ENCODE data around the gene MT1E.

The MT1E gene

DNA sequence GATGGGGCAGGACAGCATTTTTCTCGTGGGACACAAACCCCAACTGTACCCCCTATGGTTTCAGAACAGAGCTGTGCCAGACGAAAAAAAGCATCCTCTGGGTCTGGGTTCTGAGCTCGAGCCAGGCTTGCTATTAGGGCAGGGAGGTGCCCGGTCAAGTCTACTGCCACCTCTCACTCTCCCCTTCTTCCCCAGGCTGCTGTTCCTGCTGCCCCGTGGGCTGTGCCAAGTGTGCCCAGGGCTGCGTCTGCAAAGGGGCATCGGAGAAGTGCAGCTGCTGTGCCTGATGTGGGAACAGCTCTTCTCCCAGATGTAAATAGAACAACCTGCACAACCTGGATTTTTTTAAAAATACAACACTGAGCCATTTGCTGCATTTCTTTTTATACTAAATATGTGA lies 1.1 kb downstream of the MT1E start:
- DNase-seq (ENCODE audit: low read depth in 2 of 2): no peak

DNA sequence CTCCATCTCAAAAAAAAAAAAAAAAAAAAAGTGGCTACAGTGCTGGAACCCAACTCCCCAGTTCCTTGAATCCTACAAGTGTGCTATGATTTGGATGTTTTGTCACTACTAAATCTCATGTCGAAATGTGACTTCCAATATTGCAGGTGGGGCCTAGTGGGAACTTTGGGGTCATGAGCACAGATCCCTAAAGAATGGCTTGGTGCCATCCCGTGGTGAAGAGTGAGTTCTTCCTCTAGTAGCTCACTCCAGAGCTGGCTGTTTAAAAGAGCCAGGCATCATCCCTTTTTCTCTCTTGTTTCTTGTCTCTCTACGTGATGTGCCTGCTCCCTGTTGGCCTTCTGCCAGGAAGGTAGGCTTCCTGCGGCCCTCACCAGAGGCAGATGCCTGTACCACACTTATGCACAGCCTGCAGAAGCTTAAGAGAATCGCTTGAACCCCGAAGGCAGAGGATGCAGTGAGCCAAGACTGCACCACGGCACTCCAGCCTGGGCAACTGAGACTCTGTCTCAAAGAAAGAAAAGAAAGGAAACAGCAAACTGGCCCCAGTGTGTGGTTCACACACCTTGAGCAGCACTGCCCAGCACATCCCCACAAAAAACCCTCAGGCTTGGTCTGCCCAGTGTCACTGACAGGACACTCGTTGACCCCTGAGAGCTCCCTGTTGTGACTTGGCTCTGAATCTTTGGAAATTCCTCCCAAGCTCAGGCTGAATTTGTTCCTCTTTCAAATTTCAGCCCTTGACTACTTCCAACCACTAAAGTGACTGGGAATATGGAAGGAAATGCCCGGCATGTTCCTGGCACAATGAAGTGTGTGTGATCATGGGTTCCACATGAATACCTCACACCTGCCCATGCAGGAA lies 3.1 kb downstream of the MT1E start:
- DNase-seq (ENCODE audit: low read depth in 2 of 2): no peak

- no peak for DNase-seq (ENCODE audit: low read depth in 2 of 2)
Measured at GRCh38 chr16:56629531-56629930, 4.0 kb downstream of the MT1E start.

DNA sequence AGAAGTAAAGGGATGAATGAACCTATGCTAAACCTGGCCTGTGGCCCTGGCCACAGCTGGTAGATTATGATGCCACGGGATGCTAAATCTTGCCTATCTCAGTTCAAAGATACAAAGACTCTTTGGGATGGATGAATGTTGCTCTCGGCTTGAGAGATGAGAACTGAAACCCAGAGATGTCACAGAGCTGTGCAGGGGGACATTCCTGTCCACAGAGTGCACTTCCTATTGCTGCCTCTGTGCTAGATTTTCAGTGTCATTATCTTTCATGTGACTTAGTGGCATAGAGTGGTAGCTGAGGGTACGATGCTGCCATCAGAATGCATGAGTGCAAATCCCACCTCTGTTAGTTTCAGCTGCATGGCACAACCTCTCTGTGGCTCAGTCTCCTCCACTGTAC lies 4.6 kb downstream of the MT1E start:
- no peak for DNase-seq (ENCODE audit: low read depth in 2 of 2)

DNA sequence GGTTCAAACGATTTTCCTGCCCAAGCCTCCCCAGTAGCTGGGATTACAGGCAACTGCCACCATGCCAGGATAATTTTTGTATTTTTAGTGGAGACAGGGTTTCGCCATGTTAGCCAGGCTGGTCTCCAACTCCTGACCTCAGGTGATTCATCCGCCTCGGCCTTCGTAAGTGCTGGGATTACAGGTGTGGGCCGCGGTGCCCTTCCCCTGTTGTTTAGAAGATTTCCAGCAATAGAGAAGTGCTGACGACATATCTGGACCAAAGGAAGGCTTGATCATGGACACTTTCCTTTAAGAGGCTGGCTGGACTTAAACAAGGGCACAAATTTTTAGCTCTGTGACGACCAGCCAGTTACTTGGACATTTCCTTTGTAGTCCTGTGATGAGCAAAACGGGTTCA lies 5.6 kb downstream of the MT1E start:
- DNase-seq (ENCODE audit: low read depth in 2 of 2): no peak

DNA sequence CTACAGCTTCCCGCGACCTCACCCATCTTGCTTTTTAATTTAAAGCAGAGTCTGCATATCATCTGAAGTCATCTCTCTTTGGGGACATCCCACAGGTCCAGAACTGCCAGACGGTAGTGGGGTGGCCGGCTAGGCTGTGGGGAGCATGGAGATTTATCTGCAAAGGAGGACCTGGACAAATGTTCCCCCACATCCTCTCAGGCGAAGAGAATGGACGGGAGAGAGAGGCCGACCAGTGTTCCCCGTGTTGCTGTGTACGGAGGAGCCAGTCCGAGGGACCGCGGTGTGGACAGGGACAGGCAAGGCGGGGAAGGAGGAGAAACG lies 6.2 kb downstream of the MT1E start:
- no peak for DNase-seq (ENCODE audit: low read depth in 2 of 2)

DNA sequence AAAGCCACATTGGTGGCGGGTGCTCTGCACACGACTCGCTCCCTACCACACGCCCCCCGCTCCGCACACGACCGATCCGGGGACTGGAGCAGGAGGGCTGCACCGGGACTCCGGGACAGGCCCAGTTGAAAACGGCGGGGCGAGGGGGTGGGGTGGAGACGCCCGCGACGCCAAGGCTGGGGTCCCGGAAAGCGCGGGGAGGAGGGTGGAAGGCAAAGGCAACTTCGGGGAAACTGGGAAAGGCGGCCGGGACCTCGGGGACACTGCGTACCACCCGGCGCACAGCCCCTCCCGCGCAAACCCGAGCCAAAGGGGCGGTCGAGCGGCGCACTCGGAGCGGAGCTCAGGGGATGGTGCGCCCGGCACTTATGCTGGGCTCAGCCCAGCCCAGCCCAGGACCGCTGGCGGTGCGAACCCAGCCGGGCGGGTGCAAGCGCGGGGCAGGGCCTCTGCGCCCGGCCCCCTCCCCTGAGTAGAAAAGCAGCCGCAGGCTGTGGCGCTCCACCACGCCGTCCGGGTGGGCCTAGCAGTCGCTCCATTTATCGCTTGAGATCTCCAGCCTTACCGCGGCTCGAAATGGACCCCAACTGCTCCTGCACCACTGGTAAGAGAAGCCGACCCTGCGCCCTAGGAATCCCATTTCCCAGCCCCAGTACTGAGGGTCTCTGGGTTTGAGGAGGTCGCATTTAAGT lies 6.7 kb downstream of the MT1E start, which contains the start of gene MT1M:
Gene MT1M (plus strand): TSS at position 504 of the 692 bp plus-strand sequence. CDS start 73 bp downstream, at position 577.
- DNase-seq (ENCODE audit: low read depth in 2 of 2): no peak

GRCh38 chr16:56632848-56633365 lies 7.3 kb downstream of the MT1E start:
- DNase-seq (ENCODE audit: low read depth in 2 of 2): no peak

- no peak for DNase-seq (ENCODE audit: low read depth in 2 of 2)
Measured at GRCh38 chr16:56633535-56633934, 8.0 kb downstream of the MT1E start.

GRCh38 chr16:56634715-56635440 lies 9.3 kb downstream of the MT1E start:
- DNase-seq (ENCODE audit: low read depth in 2 of 2): no peak

- DNase-seq (ENCODE audit: low read depth in 2 of 2): no peak
Measured at GRCh38 chr16:56635441-56635967, 9.9 kb downstream of the MT1E start.

DNA sequence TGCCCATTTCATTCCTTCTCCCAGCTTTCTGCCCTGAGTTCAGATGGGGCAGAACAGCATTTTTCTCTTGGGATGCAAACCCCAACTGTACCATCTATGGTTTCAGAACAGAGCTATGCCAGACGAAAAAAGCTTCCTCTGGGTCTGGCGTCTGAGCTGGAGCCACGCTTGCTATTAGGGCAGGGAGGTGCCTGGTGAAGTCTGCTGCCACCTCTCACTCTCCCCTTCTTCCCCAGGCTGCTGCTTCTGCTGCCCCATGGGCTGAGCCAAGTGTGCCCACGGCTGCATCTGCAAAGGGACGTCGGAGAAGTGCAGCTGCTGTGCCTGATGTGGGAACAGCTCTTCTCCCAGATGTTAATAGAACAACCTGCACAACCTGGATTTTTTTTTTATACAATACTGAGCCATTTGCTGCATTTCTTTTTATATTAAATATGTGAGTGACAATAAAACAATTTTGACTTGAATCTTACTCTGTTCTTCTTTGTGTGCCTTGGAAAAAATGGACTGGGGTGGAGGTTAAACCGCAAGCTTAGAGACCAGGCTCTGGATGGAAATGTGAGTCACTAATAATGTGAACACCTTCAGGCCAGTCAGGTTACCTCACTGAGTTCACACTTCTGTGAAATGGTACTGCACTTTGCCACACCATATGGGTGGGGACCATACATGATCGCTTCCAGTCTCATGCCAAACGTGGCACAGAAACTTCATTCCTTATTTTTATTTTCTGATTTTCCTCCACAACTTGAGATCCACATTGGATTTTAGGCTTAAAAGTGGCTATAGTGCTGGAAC lies 11.2 kb downstream of the MT1E start:
- no peak for DNase-seq (ENCODE audit: low read depth in 2 of 2)

GRCh38 chr16:56637814-56638750 lies 12.5 kb downstream of the MT1E start, which contains the start of gene MT1A:
Gene MT1A (plus strand): TSS chr16:56638666. CDS start chr16:56638739, 73 bp downstream.
- DNase-seq (ENCODE audit: low read depth in 2 of 2): no peak

DNA sequence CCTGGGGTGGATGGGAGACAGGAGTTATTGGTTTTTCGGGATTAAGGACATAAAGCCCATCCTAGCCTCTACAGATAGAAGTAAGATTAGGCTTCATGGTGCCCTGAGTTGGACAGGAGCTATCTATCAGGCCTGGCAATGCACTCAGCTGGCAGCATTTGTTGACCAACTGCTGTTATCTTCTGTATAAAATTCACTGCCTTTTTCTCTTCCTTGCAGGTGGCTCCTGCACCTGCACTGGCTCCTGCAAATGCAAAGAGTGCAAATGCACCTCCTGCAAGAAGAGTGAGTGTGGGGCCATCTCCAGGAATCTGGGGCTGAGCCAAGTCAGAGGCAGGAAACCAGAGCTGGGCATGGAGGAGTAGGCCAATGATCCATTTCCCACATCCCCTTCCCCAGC lies 13.5 kb downstream of the MT1E start:
- no peak for DNase-seq (ENCODE audit: low read depth in 2 of 2)

DNA sequence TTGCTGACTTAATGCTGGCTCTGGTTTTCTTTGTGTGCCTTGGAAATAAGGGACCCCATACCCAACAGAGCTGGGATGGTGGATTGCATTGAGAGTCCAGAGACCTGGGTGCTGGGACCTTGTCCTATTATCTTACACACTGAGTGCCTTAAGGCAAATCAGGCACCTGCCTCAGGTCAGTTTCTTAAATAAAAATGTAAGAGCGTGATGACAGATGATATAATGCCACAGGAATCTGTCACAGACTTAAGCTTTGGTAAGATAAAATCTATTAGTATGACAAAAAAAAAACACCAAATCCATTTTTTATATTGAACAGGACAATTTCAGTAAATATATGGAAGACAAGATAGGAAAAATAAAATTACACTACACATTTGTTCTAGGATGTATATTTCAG lies 14.5 kb downstream of the MT1E start:
- DNase-seq (ENCODE audit: low read depth in 2 of 2): no peak

DNA sequence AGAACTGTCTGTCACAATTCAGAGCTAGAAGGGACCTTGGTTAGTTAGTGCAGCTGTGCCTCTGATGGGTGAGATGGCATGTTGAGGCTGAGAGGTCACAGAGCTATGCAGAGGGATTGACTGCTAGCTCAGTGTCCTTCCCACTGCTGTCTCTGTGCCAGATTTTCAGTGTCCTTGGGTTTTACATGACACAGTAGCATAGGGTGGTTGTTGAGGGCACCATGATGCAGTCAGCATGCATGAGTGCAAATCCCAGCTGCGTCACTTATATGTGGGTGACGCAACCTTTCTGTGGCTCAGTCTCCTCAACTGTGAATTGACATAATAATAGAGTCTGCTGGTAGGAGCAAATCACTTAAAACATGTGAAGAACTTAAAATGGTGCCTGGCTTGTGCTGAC lies 15.6 kb downstream of the MT1E start:
- DNase-seq (ENCODE audit: low read depth in 2 of 2): no peak

DNA sequence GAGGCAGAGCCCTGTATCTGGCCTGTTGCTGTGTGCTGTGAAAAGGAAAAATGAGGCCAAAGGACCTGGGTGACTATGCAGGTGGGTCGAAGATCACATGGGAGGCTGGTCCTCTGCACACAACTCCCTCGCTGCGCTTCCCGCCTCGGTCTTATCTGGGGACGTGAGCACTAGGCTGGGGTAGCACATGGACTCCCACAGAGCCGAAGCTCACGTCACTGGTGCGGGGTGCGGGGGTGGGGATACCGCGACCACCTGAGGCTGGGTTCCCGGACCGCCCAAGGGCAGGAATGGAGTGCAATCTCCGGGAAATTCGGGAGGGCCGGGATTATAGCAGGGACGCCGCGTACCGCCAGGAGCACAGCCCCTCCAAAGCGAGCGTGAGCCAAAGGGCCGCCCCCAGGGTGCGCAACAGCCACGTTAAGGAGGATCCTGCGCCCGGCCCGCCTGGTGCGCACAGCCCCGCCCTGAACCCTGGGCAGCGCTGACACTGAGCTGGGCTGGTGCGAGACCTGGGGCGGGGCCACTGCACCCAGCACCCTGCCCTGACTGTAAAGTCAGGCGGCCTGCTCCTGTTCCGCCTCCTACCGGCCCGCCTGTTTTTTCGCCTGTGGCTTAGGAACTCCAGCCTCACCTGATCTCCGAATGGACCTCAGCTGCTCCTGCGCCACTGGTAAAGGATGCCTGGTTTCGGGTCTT lies 17.6 kb downstream of the MT1E start:
- peak; percentile 46 to 56 for DNase-seq (ENCODE audit: low read depth in 2 of 2)

DNA sequence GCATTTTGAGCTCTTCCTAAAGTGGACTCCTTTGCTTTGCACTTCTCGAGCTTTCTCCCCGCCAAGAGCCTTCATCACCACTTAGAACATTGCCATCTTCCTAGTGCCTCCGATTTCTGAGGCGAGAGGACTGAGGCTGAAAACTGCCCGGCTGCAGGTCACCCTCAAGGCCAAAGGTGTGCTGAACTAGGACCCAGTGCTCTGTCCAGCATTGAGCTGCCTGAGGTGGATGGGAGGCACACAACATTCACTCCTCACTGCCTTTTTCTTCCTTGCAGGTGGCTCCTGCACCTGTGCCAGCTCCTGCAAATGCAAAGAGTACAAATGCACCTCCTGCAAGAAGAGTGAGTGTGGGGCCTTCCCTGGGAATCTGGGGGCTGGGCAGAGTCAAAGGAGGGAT lies 18.3 kb downstream of the MT1E start:
- DNase-seq (ENCODE audit: low read depth in 2 of 2): no peak

- DNase-seq (ENCODE audit: low read depth in 2 of 2): no peak
Measured at GRCh38 chr16:56645311-56645710, 19.7 kb downstream of the MT1E start.
